ENCODE measurements around the gene PGF. TPM values are rescaled to one million over a fixed set of nuclear protein-coding genes. Genes with fewer than 3 reads are reported as not detected.

PGF gene
- total RNA-seq, 1 experiment from 2014 or later = 9.1 TPM

GRCh38 chr14:74985806-74986205 lies 30.4 kb upstream of the PGF start:
- Mint-ChIP-seq H3K4me3 (ENCODE audit: unreplicated experiment) (no peak overlapping the region), H3K27ac (ENCODE audit: unreplicated experiment) (no peak overlapping the region)
- no TSS peak for BruUV-seq (replicated peaks)

GRCh38 chr14:74985028-74985310 lies 29.6 kb upstream of the PGF start:
- ChIA-PET POLR2A (no interaction called here), CTCF (no interaction called here)
- no TSS peak for BruUV-seq (replicated peaks)
- Mint-ChIP-seq H3K27me3 (ENCODE audit: insufficient read depth, unreplicated experiment) (no peaks in the 10 kb centered on the region), H3K36me3 (ENCODE audit: insufficient read depth, unreplicated experiment) (no peaks in the 10 kb centered on the region), H3K4me3 (ENCODE audit: unreplicated experiment) (no peak overlapping the region), H3K4me1 (ENCODE audit: low read depth, unreplicated experiment) (no peaks in the 10 kb centered on the region), H3K27ac (ENCODE audit: unreplicated experiment) (no peak overlapping the region), H3K9me3 (ENCODE audit: unreplicated experiment) (no peaks in the 10 kb centered on the region)
- H3K36me3 ChIP-seq (ENCODE audit: control insufficient read depth, insufficient read depth, low read length) = no peaks in the 10 kb centered on the region
- H3K4me3 ChIP-seq (ENCODE audit: low read depth, low read length) = no peak overlapping the region
- DNase-seq = no peak
- no peaks in the 10 kb centered on the region for H3K27me3 ChIP-seq (replicated peaks; ENCODE audit: control insufficient read depth, insufficient read depth, low read length)
- no peak for TF ChIP-seq CTCF (IDR thresholded peaks at IDR 0.05; ENCODE audit: insufficient read depth in 1 of 2, low read depth in 1 of 2, low read length in 1 of 2, severe bottlenecking in 1 of 2, unreplicated experiment in 1 of 2)
- no peaks in the 10 kb centered on the region for H3K9me3 ChIP-seq
- H3K4me1 ChIP-seq = peaks cover 3% of the 10 kb centered on the region; the same call in 1 of the 2 replicates
- intact Hi-C loops (cut with micrococcal nuclease; ENCODE audit: unreplicated experiment) = no loop called here

More at GRCh38 chr14:74985806-74986205, 30.4 kb upstream of the PGF start:
- Mint-ChIP-seq H3K27me3 (ENCODE audit: insufficient read depth, unreplicated experiment) (no peaks in the 10 kb centered on the region), H3K4me1 (ENCODE audit: low read depth, unreplicated experiment) (no peaks in the 10 kb centered on the region), H3K36me3 (ENCODE audit: insufficient read depth, unreplicated experiment) (no peaks in the 10 kb centered on the region), H3K9me3 (ENCODE audit: unreplicated experiment) (no peaks in the 10 kb centered on the region)
- DNase-seq = no peak
- Histone ChIP-seq H3K4me3 (ENCODE audit: low read depth, low read length) (no peak overlapping the region), H3K4me1 (peaks cover 3% of the 10 kb centered on the region; the same call in 1 of the 2 replicates), H3K36me3 (ENCODE audit: control insufficient read depth, insufficient read depth, low read length) (no peaks in the 10 kb centered on the region), H3K27me3 (replicated peaks; ENCODE audit: control insufficient read depth, insufficient read depth, low read length) (no peaks in the 10 kb centered on the region), H3K9me3 (no peaks in the 10 kb centered on the region)
- ChIA-PET CTCF (interaction anchor here (0.6 kb wide), 1 partner anchor 46 kb away, joined by 3 read pairs; no protein-coding TSS in a partner anchor), POLR2A (interaction anchor here (0.6 kb wide), 1 partner anchor 374 kb away, joined by 8 read pairs; the partner anchor contains the start of gene LTBP2)
- TF ChIP-seq CTCF (IDR thresholded peaks at IDR 0.05; ENCODE audit: insufficient read depth in 1 of 2, low read depth in 1 of 2, low read length in 1 of 2, severe bottlenecking in 1 of 2, unreplicated experiment in 1 of 2) = no peak
- intact Hi-C loops (cut with micrococcal nuclease; ENCODE audit: unreplicated experiment) = no loop called here

DNA sequence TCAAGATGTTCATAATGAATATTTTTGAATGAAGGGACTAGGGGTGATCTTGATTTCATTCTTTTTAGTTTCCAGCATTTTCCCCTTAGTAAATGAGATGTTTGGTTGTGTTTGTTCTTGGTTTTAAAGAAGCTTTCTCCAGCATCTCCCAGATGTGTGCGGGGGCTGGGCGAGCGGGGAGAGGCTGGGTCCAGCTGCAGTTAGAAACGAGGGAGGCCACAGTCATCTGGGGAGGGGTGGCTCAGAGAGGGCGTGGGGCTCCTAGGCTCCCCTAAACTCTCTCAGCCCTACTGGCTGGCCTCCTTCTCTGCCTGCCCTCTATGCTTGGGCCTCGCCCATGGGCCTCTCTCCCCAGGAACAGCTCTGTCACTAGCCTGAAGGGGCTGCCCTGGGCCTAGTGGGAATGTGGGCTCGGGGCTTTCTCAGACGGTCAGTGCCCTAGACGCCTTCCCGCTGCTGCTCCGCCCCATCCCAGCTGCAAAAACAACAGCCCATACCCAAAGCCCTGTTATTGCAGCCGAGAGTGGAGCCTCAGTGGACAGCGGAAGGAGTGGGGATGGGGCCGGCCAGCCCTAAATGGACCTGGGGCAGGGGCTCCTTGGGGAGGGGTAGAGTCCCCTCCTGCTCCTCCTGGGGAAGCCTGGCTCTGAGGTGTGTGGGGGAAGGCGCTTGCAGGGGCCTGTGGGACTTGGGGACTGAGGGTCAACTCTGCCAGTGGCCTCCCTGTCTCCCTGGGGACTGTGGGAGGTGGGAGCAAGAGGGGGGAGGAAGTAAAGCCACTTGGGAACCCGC lies 29.0 kb upstream of the PGF start:
- Histone ChIP-seq H3K4me1 (peaks cover 9% of the 10 kb centered on the region), H3K36me3 (ENCODE audit: control insufficient read depth, insufficient read depth, low read length) (no peaks in the 10 kb centered on the region), H3K9me3 (no peaks in the 10 kb centered on the region), H3K4me3 (ENCODE audit: low read depth, low read length) (no peak overlapping the region), H3K27me3 (replicated peaks; ENCODE audit: control insufficient read depth, insufficient read depth, low read length) (no peaks in the 10 kb centered on the region)
- no peaks in the 10 kb centered on the region for H3K27me3 Mint-ChIP-seq (ENCODE audit: insufficient read depth, unreplicated experiment)
- H3K4me3 Mint-ChIP-seq (ENCODE audit: unreplicated experiment) = no peak overlapping the region
- DNase-seq = no peak
- no peaks in the 10 kb centered on the region for H3K4me1 Mint-ChIP-seq (ENCODE audit: low read depth, unreplicated experiment)
- ChIA-PET CTCF (no interaction called here), POLR2A (no interaction called here)
- no peak overlapping the region for H3K27ac Mint-ChIP-seq (ENCODE audit: unreplicated experiment)
- H3K36me3 Mint-ChIP-seq (ENCODE audit: insufficient read depth, unreplicated experiment) = no peaks in the 10 kb centered on the region
- no TSS peak for BruUV-seq (replicated peaks)
- intact Hi-C loops (cut with micrococcal nuclease; ENCODE audit: unreplicated experiment) = no loop called here
- TF ChIP-seq CTCF (IDR thresholded peaks at IDR 0.05; ENCODE audit: insufficient read depth in 1 of 2, low read depth in 1 of 2, low read length in 1 of 2, severe bottlenecking in 1 of 2, unreplicated experiment in 1 of 2) = no peak
- no peaks in the 10 kb centered on the region for H3K9me3 Mint-ChIP-seq (ENCODE audit: unreplicated experiment)
